ENCODE measurements around the gene RAPGEF6.

DNA sequence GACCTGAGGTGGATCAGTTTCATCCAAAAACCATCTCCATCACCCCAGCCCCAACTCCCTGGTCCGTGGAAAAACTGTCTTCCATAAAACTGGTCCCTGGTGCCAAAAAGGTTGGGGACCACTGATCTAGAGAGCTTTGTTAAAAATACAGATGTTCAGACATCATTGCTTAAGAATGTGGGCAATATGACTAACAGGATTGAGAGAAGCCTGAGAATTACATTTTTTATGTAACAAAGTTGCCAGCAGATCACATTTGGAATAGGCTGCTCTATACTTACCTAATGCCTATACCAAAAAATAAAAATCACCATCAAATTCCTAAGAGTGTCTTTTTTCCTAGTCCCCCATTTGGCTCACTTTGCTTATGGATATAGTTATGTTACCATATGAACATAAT is 143.3 kb downstream of the RAPGEF6 start:
- TF ChIP-seq, protein P1, sequence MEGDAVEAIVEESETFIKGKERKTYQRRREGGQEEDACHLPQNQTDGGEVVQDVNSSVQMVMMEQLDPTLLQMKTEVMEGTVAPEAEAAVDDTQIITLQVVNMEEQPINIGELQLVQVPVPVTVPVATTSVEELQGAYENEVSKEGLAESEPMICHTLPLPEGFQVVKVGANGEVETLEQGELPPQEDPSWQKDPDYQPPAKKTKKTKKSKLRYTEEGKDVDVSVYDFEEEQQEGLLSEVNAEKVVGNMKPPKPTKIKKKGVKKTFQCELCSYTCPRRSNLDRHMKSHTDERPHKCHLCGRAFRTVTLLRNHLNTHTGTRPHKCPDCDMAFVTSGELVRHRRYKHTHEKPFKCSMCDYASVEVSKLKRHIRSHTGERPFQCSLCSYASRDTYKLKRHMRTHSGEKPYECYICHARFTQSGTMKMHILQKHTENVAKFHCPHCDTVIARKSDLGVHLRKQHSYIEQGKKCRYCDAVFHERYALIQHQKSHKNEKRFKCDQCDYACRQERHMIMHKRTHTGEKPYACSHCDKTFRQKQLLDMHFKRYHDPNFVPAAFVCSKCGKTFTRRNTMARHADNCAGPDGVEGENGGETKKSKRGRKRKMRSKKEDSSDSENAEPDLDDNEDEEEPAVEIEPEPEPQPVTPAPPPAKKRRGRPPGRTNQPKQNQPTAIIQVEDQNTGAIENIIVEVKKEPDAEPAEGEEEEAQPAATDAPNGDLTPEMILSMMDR (IDR thresholded peaks at IDR 0.05), result no peak
- TF ChIP-seq POLR2A (IDR thresholded peaks at IDR 0.05), result no peak

All from heart left ventricle (tissue), 13 donors.